ENCODE results near the gene ARHGAP10.

The ARHGAP10 gene

GRCh38 chr4:148112231-148112982 is 380.5 kb downstream of the ARHGAP10 start:
- peak; percentile 8 for DNase-seq

- DNase-seq: no peak
Measured at GRCh38 chr4:148114436-148114835, 382.5 kb downstream of the ARHGAP10 start.

- no peak for DNase-seq
Measured at GRCh38 chr4:148116264-148116663, 384.4 kb downstream of the ARHGAP10 start.

- no peak for DNase-seq
Measured at GRCh38 chr4:148116969-148117368, 385.1 kb downstream of the ARHGAP10 start.

- DNase-seq: no peak
Measured at GRCh38 chr4:148118179-148118578, 386.3 kb downstream of the ARHGAP10 start.

GRCh38 chr4:148118633-148119032 is 386.7 kb downstream of the ARHGAP10 start:
- DNase-seq: no peak

- no peak for DNase-seq
Measured at GRCh38 chr4:148120216-148120615, 388.3 kb downstream of the ARHGAP10 start.
